ENCODE data around the gene SCFD2. TPM values are rescaled to one million over a fixed set of nuclear protein-coding genes. Genes with fewer than 3 reads are reported as not detected.

Gene SCFD2
- total RNA-seq, 1 experiment from 2014 or later = 7.4 TPM

- Histone ChIP-seq H3K4me3 (ENCODE audit: low read depth in 2 of 2, low read length in 2 of 2) (no peak overlapping the region), H3K27me3 (ENCODE audit: control insufficient read depth, insufficient read depth, low read length) (no peaks in the 10 kb centered on the region), H3K4me1 (ENCODE audit: control insufficient read depth, insufficient read depth, low read length) (no peaks in the 10 kb centered on the region), H3K9me3 (ENCODE audit: control insufficient read depth, insufficient read depth, low read depth, low read length) (no peaks in the 10 kb centered on the region), H3K27ac (ENCODE audit: low read length) (no peak overlapping the region), H3K36me3 (ENCODE audit: control insufficient read depth, insufficient read depth, low read length) (no peaks in the 10 kb centered on the region)
- DNase-seq (ENCODE audit: low read depth, low spot score) = no peak
- no peak for TF ChIP-seq CTCF (IDR thresholded peaks at IDR 0.05)
- no peak for TF ChIP-seq TCF7L2 (IDR thresholded peaks at IDR 0.05; ENCODE audit: low read depth, low read length)
- TF ChIP-seq POLR2AphosphoS5 (IDR thresholded peaks at IDR 0.05; ENCODE audit: low read depth, low read length) = no peak
- no peak for TF ChIP-seq SIN3A (IDR thresholded peaks at IDR 0.05; ENCODE audit: borderline replicate concordance, insufficient read depth, low read depth, low read length)
- in situ Hi-C loops (cut with HindIII; ENCODE audit: low pct_unique_long_range_greater_than_20kb, low sequenced_read_pairs) = no loop called here
- no TSS peak for BruUV-seq (replicated peaks)
- intact Hi-C loops (cut with micrococcal nuclease; ENCODE audit: unreplicated experiment) = no loop called here
- POLR2A ChIA-PET = no interaction called here
- no peak for ATAC-seq
- CTCF ChIA-PET = no interaction called here
Measured at GRCh38 chr4:53128231-53128630, 237.6 kb downstream of the SCFD2 start.

GRCh38 chr4:53127365-53127764 is 238.5 kb downstream of the SCFD2 start:
- POLR2A ChIA-PET = no interaction called here
- intact Hi-C loops (cut with micrococcal nuclease; ENCODE audit: unreplicated experiment) = no loop called here
- H3K27ac ChIP-seq (ENCODE audit: low read length) = no peak overlapping the region
- BruUV-seq (replicated peaks) = no TSS peak
- H3K9me3 ChIP-seq (ENCODE audit: control insufficient read depth, insufficient read depth, low read depth, low read length) = no peaks in the 10 kb centered on the region
- CTCF ChIA-PET = no interaction called here
- ATAC-seq (no peak), DNase-seq (ENCODE audit: low read depth, low spot score) (no peak)
- no peaks in the 10 kb centered on the region for H3K36me3 ChIP-seq (ENCODE audit: control insufficient read depth, insufficient read depth, low read length)
- in situ Hi-C loops (cut with HindIII; ENCODE audit: low pct_unique_long_range_greater_than_20kb, low sequenced_read_pairs) = no loop called here
- TF ChIP-seq SIN3A (IDR thresholded peaks at IDR 0.05; ENCODE audit: borderline replicate concordance, insufficient read depth, low read depth, low read length) (no peak), TCF7L2 (IDR thresholded peaks at IDR 0.05; ENCODE audit: low read depth, low read length) (no peak), POLR2AphosphoS5 (IDR thresholded peaks at IDR 0.05; ENCODE audit: low read depth, low read length) (no peak), CTCF (IDR thresholded peaks at IDR 0.05) (no peak), REST (IDR thresholded peaks at IDR 0.05; ENCODE audit: insufficient read depth in 1 of 2, low read depth in 2 of 2, low read length in 1 of 2) (no peak)
- H3K4me3 ChIP-seq (ENCODE audit: low read depth in 2 of 2, low read length in 2 of 2) = no peak overlapping the region
- no peaks in the 10 kb centered on the region for H3K27me3 ChIP-seq (ENCODE audit: control insufficient read depth, insufficient read depth, low read length)
- H3K4me1 ChIP-seq (ENCODE audit: control insufficient read depth, insufficient read depth, low read length) = no peaks in the 10 kb centered on the region
